ENCODE data around the gene WDR27. TPM values are rescaled to one million over a fixed set of nuclear protein-coding genes. Genes with fewer than 3 reads are reported as not detected.

Gene WDR27
- polyA plus RNA-seq, 2 of the 4 experiments (the other 2 are of a cell fraction), result 18.9 to 36.1 TPM

GRCh38 chr6:169650959-169651292 lies 50.9 kb downstream of the WDR27 start:
- WGBS (ENCODE audit: missing lambda C conversion rate), result 93% methylated on average over 4 of the region's 6 CpGs
- TF ChIP-seq KDM1A (IDR thresholded peaks at IDR 0.05; ENCODE audit: low read depth) (no peak), CHD2 (IDR thresholded peaks at IDR 0.05; ENCODE audit: low read length, partially characterized antibody) (no peak), HDAC2 (IDR thresholded peaks at IDR 0.05) (no peak), HEYL (CRISPR knock-in tag; IDR thresholded peaks at IDR 0.05) (no peak), RAD21 (conservative IDR thresholded peaks at IDR 0.05 in 1 of 2, IDR thresholded peaks at IDR 0.05 in 1 of 2) (no peak), ZNF302 (CRISPR knock-in tag; IDR thresholded peaks at IDR 0.05) (no peak), HOXB13 (CRISPR knock-in tag; IDR thresholded peaks at IDR 0.05; ENCODE audit: low read depth) (no peak), TFCP2L1 (CRISPR knock-in tag; IDR thresholded peaks at IDR 0.05) (no peak), NPAS2 (CRISPR knock-in tag; IDR thresholded peaks at IDR 0.05; ENCODE audit: borderline replicate concordance) (no peak), RFX5 (IDR thresholded peaks at IDR 0.05) (no peak), FOSL2 (IDR thresholded peaks at IDR 0.05) (no peak), FOSL2 (CRISPR knock-in tag; IDR thresholded peaks at IDR 0.05) (no peak), KDM5A (IDR thresholded peaks at IDR 0.05) (no peak), HOXA7 (CRISPR knock-in tag; IDR thresholded peaks at IDR 0.05) (no peak), FOSB (CRISPR knock-in tag; IDR thresholded peaks at IDR 0.05) (no peak), REST (IDR thresholded peaks at IDR 0.05) (no peak)
- TF ChIP-seq, protein P1, sequence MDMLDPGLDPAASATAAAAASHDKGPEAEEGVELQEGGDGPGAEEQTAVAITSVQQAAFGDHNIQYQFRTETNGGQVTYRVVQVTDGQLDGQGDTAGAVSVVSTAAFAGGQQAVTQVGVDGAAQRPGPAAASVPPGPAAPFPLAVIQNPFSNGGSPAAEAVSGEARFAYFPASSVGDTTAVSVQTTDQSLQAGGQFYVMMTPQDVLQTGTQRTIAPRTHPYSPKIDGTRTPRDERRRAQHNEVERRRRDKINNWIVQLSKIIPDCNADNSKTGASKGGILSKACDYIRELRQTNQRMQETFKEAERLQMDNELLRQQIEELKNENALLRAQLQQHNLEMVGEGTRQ (IDR thresholded peaks at IDR 0.05), result no peak
- TF ChIP-seq, protein P2, sequence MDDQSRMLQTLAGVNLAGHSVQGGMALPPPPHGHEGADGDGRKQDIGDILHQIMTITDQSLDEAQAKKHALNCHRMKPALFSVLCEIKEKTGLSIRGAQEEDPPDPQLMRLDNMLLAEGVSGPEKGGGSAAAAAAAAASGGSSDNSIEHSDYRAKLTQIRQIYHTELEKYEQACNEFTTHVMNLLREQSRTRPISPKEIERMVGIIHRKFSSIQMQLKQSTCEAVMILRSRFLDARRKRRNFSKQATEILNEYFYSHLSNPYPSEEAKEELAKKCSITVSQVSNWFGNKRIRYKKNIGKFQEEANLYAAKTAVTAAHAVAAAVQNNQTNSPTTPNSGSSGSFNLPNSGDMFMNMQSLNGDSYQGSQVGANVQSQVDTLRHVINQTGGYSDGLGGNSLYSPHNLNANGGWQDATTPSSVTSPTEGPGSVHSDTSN (IDR thresholded peaks at IDR 0.05), result no peak
- no peak for DNase-seq (ENCODE audit: low read depth in 1 of 2, low spot score in 1 of 2)
- POLR2A ChIA-PET, result no interaction called here
- CTCF ChIA-PET, result no interaction called here
- Histone ChIP-seq H3K4me2 (no peak overlapping the region), H3K4me3 (no peak overlapping the region), H3K4me1 (no peaks in the 10 kb centered on the region), H3K9me3 (no peaks in the 10 kb centered on the region), H3K27ac (no peak overlapping the region)
- no peak for FAIRE-seq
- no peak for ATAC-seq

DNA sequence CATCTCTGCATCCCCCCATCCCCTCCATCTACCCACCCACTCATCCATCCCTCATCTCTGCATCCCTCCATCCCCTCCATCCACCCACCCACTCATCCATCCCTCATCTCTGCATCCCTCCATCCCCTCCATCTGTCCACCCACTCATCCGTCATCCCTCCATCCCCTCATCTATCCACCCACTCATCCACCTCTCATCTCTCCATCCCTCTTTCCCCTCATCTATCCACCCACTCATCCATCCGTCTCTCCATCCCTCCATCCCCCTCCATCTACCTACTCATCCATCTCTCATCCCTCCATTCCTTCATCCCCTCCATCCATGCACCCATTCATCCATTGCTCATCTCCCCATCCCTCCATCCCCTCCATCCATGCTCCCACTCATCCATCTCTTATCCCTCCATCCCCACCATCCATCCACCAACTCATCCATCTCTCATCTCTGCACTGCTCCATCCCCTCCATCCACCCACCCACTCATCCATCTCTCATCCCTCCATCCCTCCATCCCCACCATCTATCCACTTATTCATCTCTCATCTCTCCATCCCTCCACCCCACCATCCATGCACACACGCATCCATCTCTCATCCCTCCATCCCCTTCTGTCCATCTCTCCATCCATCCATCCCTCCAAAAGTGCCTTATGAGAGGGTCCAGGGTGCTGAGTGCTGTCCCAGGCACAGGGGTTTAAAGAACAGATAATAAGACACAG lies 51.4 kb downstream of the WDR27 start:
- ATAC-seq, result no peak
- no peaks in the 10 kb centered on the region for H3K9me3 ChIP-seq
- no peak overlapping the region for H3K27ac ChIP-seq
- no peak for DNase-seq (ENCODE audit: low read depth in 1 of 2, low spot score in 1 of 2)
- TF ChIP-seq HDAC2 (IDR thresholded peaks at IDR 0.05) (no peak), NFE2L2 (conservative IDR thresholded peaks at IDR 0.05; ENCODE audit: low read length) (no peak)
- TF ChIP-seq, protein P3, sequence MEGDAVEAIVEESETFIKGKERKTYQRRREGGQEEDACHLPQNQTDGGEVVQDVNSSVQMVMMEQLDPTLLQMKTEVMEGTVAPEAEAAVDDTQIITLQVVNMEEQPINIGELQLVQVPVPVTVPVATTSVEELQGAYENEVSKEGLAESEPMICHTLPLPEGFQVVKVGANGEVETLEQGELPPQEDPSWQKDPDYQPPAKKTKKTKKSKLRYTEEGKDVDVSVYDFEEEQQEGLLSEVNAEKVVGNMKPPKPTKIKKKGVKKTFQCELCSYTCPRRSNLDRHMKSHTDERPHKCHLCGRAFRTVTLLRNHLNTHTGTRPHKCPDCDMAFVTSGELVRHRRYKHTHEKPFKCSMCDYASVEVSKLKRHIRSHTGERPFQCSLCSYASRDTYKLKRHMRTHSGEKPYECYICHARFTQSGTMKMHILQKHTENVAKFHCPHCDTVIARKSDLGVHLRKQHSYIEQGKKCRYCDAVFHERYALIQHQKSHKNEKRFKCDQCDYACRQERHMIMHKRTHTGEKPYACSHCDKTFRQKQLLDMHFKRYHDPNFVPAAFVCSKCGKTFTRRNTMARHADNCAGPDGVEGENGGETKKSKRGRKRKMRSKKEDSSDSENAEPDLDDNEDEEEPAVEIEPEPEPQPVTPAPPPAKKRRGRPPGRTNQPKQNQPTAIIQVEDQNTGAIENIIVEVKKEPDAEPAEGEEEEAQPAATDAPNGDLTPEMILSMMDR (IDR thresholded peaks at IDR 0.05), result no peak
- H3K4me1 ChIP-seq, result no peaks in the 10 kb centered on the region
- WGBS (ENCODE audit: missing lambda C conversion rate), result 94% methylated on average over 3 of the region's 3 CpGs
- H3K4me2 ChIP-seq, result no peak overlapping the region
- H3K4me3 ChIP-seq, result no peak overlapping the region
- POLR2A ChIA-PET, result no interaction called here
- no peak for FAIRE-seq
- CTCF ChIA-PET, result no interaction called here
